Suprapubic skin (tissue), 4 donors: ENCODE measurements around the gene LNPEP.

ENCODE experiments used
- CTCF ChIP-seq, 2 donors: fragments of 200-600 bp in 1 of 2; fragments of 450-650 bp in 1 of 2; sonication (generic) in 1 of 2; IDR thresholded peaks; one replicate each; pipeline ENCODE4 v1.5.1; 2016 to 2019; ENCODE audit warnings: antibody characterized with exemption in 2 of 2, mild to moderate bottlenecking in 1 of 2, moderate library complexity in 1 of 2
- POLR2A ChIP-seq, 2 donors: fragments of 450-650 bp; IDR thresholded peaks; one replicate each; pipeline ENCODE4 v1.6.1; 2017; ENCODE audit warnings: antibody characterized with exemption in 2 of 2, mild to moderate bottlenecking in 2 of 2, moderate library complexity in 2 of 2
- POLR2AphosphoS5 ChIP-seq, 3 donors: sonication (generic); formaldehyde crosslinking; IDR thresholded peaks; one replicate each; pipeline ENCODE4 v1.6.1; 2017; ENCODE audit warnings: antibody characterized with exemption in 3 of 3

GRCh38 chr5:96922499-96923244 is 13.2 kb upstream of the LNPEP start:
- TF ChIP-seq CTCF (IDR thresholded peaks at IDR 0.05) (no peak), POLR2A (IDR thresholded peaks at IDR 0.05) (no peak), POLR2AphosphoS5 (IDR thresholded peaks at IDR 0.05) (no peak)
